Activated naive CD8-positive, alpha-beta T cell treated with anti-CD3 and anti-CD28 coated beads, Interleukin-2, amount 50 U/mL, for 16 hours (primary cell): ENCODE results near the gene VPS26B.
"Not testable (repeated sequence)": the region's sequence is repeated elsewhere in the genome, so short reads cannot be mapped to it uniquely, and the experiment has no call there.

Experiments
- DNase-seq: peaks from one replicate; pipeline ENCODE4 v3.0.0-alpha.2; 2020; ENCODE audit warnings: low read depth, low spot score

VPS26B gene

GRCh38 chr11:134281635-134282034 is 57.2 kb downstream of the VPS26B start:
- DNase-seq: not testable (repeated sequence)

DNA sequence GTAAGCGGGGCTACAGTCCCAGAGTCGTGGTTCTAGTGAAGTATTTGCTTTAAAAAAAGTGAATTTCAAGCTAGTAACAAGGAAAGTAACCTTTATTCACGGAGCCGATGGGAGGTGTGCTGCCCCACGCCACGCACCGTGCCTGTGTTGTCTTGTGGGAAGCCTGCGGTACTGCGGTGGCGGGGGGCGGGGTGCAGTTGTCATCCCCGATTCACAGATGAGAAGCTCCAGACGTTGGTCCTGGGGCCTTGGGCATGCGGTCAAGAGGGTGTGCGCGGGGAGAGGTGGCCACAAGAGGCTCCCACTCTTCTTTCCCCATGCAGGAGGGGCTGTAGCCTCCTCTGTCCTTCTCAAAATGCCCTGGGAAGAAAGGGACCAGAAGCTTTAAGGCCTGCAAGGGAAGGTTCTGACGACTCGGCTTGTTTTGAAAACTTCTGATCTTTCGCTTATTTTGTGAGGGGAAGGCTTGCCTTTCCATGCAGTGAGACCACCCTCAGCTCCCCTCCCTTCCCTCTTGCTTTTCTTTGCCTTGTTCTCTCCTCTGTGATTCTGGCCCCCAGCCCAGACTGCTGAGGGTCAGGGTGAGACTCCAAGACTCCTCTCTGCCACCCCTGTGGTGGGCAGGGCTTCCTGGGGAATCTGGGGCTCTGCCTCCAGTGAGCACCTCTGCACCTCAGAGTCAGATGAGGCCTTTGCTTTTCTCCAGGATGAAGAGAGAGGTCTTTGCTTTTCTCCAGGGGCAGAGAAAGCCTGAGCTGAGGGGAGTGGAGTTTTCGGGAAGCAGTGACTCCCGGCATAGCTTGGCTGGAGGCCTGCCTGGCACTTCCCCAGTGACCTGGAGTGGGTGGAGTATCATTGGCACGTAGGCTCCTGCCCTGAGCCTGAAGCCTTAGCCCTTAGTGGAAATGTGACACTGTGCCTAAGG is 57.9 kb downstream of the VPS26B start:
- no peak for DNase-seq

DNA sequence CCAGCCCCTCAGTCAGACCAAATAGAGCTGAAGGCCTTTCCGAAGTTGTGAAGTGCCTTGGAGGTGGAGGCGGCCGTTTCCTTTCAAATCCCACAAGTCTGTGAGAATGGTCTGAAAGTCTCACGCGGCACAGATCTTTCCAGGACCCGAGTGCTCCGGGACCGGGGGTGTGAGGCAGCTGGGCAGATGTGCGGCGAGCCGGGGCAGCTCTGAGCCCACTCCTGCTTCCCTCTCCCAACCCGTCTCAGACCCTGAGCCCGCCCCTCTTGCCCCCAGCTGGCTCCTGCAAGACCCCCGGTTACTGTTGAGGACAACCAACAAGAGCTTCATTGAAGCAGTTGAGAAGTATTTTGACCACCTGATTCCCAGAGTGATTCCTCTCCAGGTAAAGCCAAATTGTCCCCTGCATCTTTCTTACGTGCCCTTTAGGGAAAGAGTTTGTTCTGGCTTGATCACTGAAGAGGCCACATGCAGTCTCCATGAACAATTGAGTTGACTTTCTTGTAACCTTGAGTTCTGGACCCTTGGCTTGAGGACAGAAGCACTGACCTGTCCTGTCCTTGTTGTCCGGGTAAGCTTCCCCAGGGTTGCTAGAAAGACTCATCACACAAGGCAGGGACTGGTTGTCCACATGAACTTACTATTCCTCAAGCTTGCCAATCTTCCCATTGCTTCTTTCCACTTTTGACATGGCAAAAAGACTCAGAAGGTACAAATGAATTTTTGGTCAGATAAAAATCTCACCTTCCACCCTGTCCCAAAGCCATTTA is 59.2 kb downstream of the VPS26B start:
- DNase-seq: no peak

DNA sequence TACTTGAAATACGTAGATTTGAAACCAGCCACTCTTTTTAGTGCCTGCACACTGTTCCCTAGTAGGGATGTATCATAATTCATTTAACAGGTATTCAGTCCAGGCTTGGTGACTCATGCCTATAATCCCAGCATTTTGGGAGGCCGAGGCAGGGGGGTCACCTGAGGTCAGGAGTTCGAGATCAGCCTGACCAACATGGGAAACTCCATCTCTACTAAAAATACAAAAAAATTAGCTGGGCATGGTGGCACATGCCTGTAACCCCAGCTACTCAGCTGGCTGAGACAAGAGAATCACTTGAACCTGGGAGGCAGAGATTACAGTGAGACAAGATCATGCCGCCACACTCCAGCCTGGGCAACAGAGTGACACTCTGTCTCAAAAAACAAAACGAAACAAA is 59.9 kb downstream of the VPS26B start:
- DNase-seq: not testable (repeated sequence)

- DNase-seq: no peak
Observed at GRCh38 chr11:134287561-134287960, 63.1 kb downstream of the VPS26B start.

DNA sequence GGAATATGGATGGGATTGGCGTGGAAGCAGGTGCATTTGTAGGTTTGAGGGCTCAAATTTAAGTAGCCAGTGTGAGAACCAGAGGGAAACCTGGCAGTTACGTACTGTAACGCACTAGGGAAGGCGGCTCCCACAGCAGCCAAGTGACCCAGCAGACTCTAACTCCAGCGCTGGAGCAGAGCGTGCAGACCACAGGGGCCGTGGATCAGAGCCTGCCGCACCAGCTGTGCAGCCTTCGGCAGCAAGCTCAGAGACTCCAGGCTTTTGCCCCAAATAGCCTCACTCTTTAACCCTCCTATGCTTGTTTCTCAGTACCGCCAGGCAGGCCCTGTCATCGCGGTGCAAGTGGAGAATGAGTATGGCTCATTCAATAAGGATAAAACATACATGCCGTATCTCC is 64.0 kb downstream of the VPS26B start:
- DNase-seq: no peak

DNA sequence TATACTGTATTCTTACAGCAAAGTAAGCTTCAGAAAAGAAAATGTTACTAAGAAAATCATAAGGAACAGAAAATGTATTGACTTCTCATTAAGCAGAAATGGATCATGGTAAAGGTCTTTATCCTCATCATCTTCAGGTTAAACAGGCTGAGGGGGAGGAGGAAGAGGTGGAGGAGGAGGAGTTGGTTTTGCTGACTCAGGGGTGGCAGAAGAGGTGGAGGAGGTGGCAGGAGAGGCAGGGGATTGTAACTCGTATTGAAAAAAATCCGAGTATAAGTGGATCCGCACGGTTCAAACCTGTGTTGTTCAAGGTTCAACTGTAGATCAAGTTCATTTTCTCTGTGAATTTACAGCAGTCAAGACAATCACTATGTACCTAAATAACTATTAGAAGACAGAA is 64.7 kb downstream of the VPS26B start:
- no peak for DNase-seq

DNA sequence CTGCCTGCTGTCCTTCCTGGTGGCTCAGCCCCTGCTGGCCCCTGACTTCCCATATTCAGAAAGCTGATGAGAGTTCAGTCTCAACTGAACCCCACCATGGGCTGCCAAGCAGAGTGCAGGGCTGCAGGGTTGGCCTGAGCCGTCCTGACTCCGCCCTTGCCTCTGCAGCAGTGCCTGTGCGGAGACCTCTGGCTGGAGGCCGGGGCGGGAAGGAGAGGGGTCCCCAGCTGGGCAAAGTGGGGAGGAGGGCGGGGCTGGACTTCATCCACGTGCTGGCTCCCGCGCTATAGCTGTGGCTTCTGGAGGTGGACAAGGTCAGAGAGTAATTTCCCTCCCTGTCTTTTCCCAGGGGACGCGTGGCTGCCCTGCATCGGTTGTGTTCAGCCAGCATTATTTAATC is 65.3 kb downstream of the VPS26B start:
- no peak for DNase-seq

DNA sequence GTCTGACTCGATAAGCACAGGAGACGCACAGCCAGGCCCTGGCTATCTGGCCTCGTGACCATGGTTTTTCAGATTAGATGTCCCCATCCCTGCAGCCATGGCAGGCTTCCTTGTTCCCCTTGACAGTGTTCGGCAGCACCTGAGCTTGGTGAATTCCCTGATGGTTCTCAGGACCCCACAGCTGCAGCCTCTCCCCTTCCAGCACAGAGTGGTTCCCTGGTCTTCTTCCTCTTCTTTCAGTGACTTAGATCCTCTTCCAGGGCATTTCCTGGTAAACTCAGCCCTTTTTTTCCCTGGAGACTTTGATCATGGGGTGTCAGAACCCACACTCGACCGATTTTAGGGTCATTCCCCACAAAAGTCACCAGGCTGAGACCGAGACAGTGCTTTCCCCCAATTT is 66.2 kb downstream of the VPS26B start:
- DNase-seq: no peak

DNA sequence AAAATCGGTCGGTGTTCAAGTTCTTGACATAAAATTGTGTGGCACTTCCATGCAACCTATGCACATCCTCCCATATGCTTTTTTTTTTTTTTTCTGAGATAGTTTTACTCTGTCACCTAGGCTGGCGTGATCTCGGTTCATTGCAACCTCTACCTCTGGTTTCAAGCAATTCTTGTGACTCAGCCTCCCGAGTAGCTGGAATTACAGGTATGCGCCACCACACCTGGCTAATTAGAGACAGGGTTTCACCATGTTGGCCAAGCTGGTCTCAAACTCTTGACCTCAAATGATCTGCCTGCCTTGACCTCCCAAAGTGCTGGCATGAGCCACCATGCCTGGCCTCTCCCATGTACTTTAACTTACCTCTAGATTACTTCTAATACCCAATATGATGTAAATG is 66.7 kb downstream of the VPS26B start:
- DNase-seq: no peak

DNA sequence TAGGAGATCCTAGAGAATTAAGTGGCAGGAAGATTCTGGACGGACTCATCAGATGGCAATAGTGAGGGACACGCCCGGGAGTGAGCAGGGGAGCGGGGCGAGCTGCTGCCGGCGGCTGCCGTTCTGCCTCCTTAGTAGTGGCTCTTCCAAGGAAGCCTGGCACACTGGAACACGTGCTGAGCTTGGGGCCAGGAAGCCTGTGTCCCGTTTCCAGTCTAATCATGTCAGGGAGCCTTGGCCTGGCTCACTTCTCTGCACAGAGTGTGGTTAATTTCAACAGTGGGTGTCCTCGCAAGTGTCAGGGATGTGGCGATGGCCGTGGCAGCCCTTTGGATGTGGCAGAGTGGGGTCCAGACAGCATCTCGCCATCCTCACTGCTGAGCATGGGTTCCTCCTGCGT is 68.2 kb downstream of the VPS26B start:
- no peak for DNase-seq

GRCh38 chr11:134293119-134294113 is 68.9 kb downstream of the VPS26B start:
- DNase-seq: no peak

- DNase-seq: no peak
Observed at GRCh38 chr11:134294664-134295063, 70.2 kb downstream of the VPS26B start.
